ENCODE data around the gene FAM180A.

- TF ChIP-seq EP300 (conservative IDR thresholded peaks at IDR 0.05; ENCODE audit: poor library complexity, severe bottlenecking) (no peak), RAD21 (conservative IDR thresholded peaks at IDR 0.05) (no peak)
Observed at GRCh38 chr7:135712796-135713195, 35.8 kb downstream of the FAM180A start.
